ENCODE data around the gene RND2. TPM values are rescaled to one million over a fixed set of nuclear protein-coding genes. Genes with fewer than 3 reads are reported as not detected.

RND2 gene
- total and polyA plus RNA-seq, 2 of the 13 experiments (the other 11 are each of a cell fraction or from before 2014, with no cell fraction given) = 0.05 to 0.11 TPM

GRCh38 chr17:43021741-43022512 is 3.1 kb upstream of the RND2 start, which contains the start of gene VAT1 (continued):
- no peak for TF ChIP-seq LRRFIP1 (CRISPR knock-in tag; conservative IDR thresholded peaks at IDR 0.05)
- peak; percentile 86 for TF ChIP-seq ZFP90 (CRISPR knock-in tag; IDR thresholded peaks at IDR 0.05; ENCODE audit: borderline replicate concordance)
- TF ChIP-seq MTF1 (CRISPR knock-in tag; IDR thresholded peaks at IDR 0.05) = peak; percentile 53; the same call in 1 of the 2 replicates
- no peak for TF ChIP-seq SOX6 (IDR thresholded peaks at IDR 0.05)
- TF ChIP-seq SOX6 (CRISPR knock-in tag; IDR thresholded peaks at IDR 0.05) = no peak; the same call in 1 of the 2 replicates
- TF ChIP-seq MLLT10 (CRISPR knock-in tag; IDR thresholded peaks at IDR 0.05) = no peak; the same call in 1 of the 2 replicates
- TF ChIP-seq ZNF576 (CRISPR knock-in tag; IDR thresholded peaks at IDR 0.05) = no peak
- TF ChIP-seq ZNF777 (CRISPR knock-in tag; IDR thresholded peaks at IDR 0.05) = peak; percentile 94
- peak; percentile 57; the same call in 1 of the 2 replicates for TF ChIP-seq ZNF776 (CRISPR knock-in tag; IDR thresholded peaks at IDR 0.05)
- peak; percentile 66; the same call in 1 of the 2 replicates for TF ChIP-seq ZNF816 (CRISPR knock-in tag; IDR thresholded peaks at IDR 0.05; ENCODE audit: borderline replicate concordance)
- no peak for TF ChIP-seq CBX1 (IDR thresholded peaks at IDR 0.05; ENCODE audit: low read depth)
- 0 out of 2 replicates have a peak, but pooled peaks have one; percentile 63 for TF ChIP-seq ZNF709 (CRISPR knock-in tag; IDR thresholded peaks at IDR 0.05)
- peak; percentile 65; the same call in 1 of the 2 replicates for TF ChIP-seq ZNF30 (CRISPR knock-in tag; IDR thresholded peaks at IDR 0.05)
- TF ChIP-seq ASH2L (IDR thresholded peaks at IDR 0.05; ENCODE audit: insufficient read length, low read depth, low read length) = peak; percentile 73
- TF ChIP-seq ZFY (CRISPR knock-in tag; IDR thresholded peaks at IDR 0.05) = peak; percentile 76
- peak; percentile 95 for TF ChIP-seq ZNF501 (CRISPR knock-in tag; IDR thresholded peaks at IDR 0.05)
- TF ChIP-seq ZNF792 (CRISPR knock-in tag; IDR thresholded peaks at IDR 0.05) = peak; percentile 18; the same call in 1 of the 2 replicates
- no peak for TF ChIP-seq NPAS2 (CRISPR knock-in tag; IDR thresholded peaks at IDR 0.05; ENCODE audit: borderline replicate concordance)
- no peak; the same call in 1 of the 2 replicates for TF ChIP-seq ZNF740 (CRISPR knock-in tag; IDR thresholded peaks at IDR 0.05)
- TF ChIP-seq KDM5B (CRISPR knock-in tag; IDR thresholded peaks at IDR 0.05; ENCODE audit: borderline replicate concordance) = peak; percentile 69
- TF ChIP-seq ELK4 (CRISPR knock-in tag; IDR thresholded peaks at IDR 0.05; ENCODE audit: borderline replicate concordance) = 0 out of 2 replicates have a peak, but pooled peaks have one; percentile 30
- TF ChIP-seq PBX2 (CRISPR knock-in tag; IDR thresholded peaks at IDR 0.05) = no peak
- no peak; the same call in 1 of the 2 replicates for TF ChIP-seq ZNF292 (CRISPR knock-in tag; IDR thresholded peaks at IDR 0.05; ENCODE audit: borderline replicate concordance, low read depth)
- TF ChIP-seq GTF3A (CRISPR knock-in tag; conservative IDR thresholded peaks at IDR 0.05) = no peak; the same call in 1 of the 2 replicates
- peak; percentile 59; the same call in 1 of the 2 replicates for TF ChIP-seq ZBTB7A (CRISPR knock-in tag; IDR thresholded peaks at IDR 0.05)

All from HepG2 (cell line).